ENCODE results near the gene LRIG3. TPM values are rescaled to one million over a fixed set of nuclear protein-coding genes. Genes with fewer than 3 reads are reported as not detected.
"Not testable (repeated sequence)": the region's sequence is repeated elsewhere in the genome, so short reads cannot be mapped to it uniquely, and the experiment has no call there.

LRIG3 gene
- polyA plus RNA-seq, 3 donors, result not detected

- no peaks in the 10 kb centered on the region for H3K36me3 ChIP-seq (replicated peaks in 1 of 2; ENCODE audit: control insufficient read depth in 1 of 2, insufficient read depth in 2 of 2, low read length in 2 of 2)
- H3K4me1 ChIP-seq (ENCODE audit: control insufficient read depth in 1 of 2, insufficient read depth in 2 of 2, low read length in 2 of 2), result no peaks in the 10 kb centered on the region
- no peaks in the 10 kb centered on the region for H3K36me3 Mint-ChIP-seq
- H3K27ac Mint-ChIP-seq, result no peak overlapping the region
- intact Hi-C loops (cut with micrococcal nuclease), result no loop called here
- H3K9me3 ChIP-seq (replicated peaks in 1 of 2; ENCODE audit: control insufficient read depth in 1 of 2, insufficient read depth in 1 of 2, low read length in 2 of 2), result no peaks in the 10 kb centered on the region
- no peak overlapping the region for H3K4me3 Mint-ChIP-seq
- no peaks in the 10 kb centered on the region for H3K27me3 ChIP-seq (ENCODE audit: control insufficient read depth in 2 of 2, insufficient read depth in 2 of 2, low read length in 2 of 2)
- H3K9ac ChIP-seq (ENCODE audit: insufficient read depth, low read length, poor library complexity, severe bottlenecking), result no peak overlapping the region
- TF ChIP-seq CTCF (IDR thresholded peaks at IDR 0.05), result no peak
- H3K9me3 Mint-ChIP-seq, result peaks cover 0 to 10% (median 2%) of the 10 kb centered on the region in 7 donors
- no peak overlapping the region for H3K4me3 ChIP-seq (replicated peaks in 1 of 3; ENCODE audit: low read depth in 2 of 3, low read length in 3 of 3)
- 98% methylated on average over 5 of the region's 9 CpGs for WGBS (ENCODE audit: insufficient coverage)
- no peaks in the 10 kb centered on the region for H3K4me1 Mint-ChIP-seq
- H3K27me3 Mint-ChIP-seq (ENCODE audit: low read depth in 3 of 3), result peaks cover 0 to 1% (median 0%) of the 10 kb centered on the region in 3 donors
- no peaks in the 10 kb centered on the region for H3K79me2 ChIP-seq (ENCODE audit: insufficient read depth, low read length)
- DNase-seq, result no peak
- H4K20me1 ChIP-seq (ENCODE audit: insufficient read depth, low read length), result no peaks in the 10 kb centered on the region
- H3K27ac ChIP-seq (ENCODE audit: low read depth in 1 of 2, low read length in 2 of 2), result no peak overlapping the region
- no peak overlapping the region for H2AFZ ChIP-seq (ENCODE audit: insufficient read depth, low read depth, low read length, poor library complexity, severe bottlenecking)
- no peak overlapping the region for H3K4me2 ChIP-seq (replicated peaks; ENCODE audit: extremely low read depth, low read length, poor library complexity, severe bottlenecking)
Observed at GRCh38 chr12:58905422-58905821, 14.9 kb downstream of the LRIG3 start.

DNA sequence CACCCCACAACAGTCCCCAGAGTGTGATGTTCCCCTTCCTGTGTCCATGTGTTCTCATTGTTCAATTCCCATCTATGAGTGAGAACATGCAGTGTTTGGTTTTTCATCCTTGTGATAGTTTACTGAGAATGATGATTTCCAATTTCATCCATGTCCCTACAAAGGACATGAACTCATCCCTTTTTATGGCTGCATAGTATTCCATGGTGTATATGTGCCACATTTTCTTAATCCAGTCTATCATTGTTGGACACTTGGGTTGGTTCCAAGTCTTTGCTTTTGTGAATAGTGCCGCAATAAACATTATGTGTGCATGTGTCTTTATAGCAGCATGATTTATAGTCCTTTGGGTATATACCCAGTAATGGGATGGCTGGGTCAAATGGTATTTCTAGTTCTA is 17.6 kb downstream of the LRIG3 start:
- H3K27ac ChIP-seq (ENCODE audit: low read depth in 1 of 2, low read length in 2 of 2); H3K27me3 Mint-ChIP-seq (ENCODE audit: low read depth in 3 of 3); H2AFZ ChIP-seq (ENCODE audit: insufficient read depth, low read depth, low read length, poor library complexity, severe bottlenecking); H3K27ac Mint-ChIP-seq; H3K36me3 ChIP-seq (replicated peaks in 1 of 2; ENCODE audit: control insufficient read depth in 1 of 2, insufficient read depth in 2 of 2, low read length in 2 of 2); H3K4me3 Mint-ChIP-seq; H3K79me2 ChIP-seq (ENCODE audit: insufficient read depth, low read length); H3K9me3 ChIP-seq (replicated peaks in 1 of 2; ENCODE audit: control insufficient read depth in 1 of 2, insufficient read depth in 1 of 2, low read length in 2 of 2); H3K27me3 ChIP-seq (ENCODE audit: control insufficient read depth in 2 of 2, insufficient read depth in 2 of 2, low read length in 2 of 2); H3K4me1 Mint-ChIP-seq; H3K4me3 ChIP-seq (replicated peaks in 1 of 3; ENCODE audit: low read depth in 2 of 3, low read length in 3 of 3); DNase-seq; H3K9ac ChIP-seq (ENCODE audit: insufficient read depth, low read length, poor library complexity, severe bottlenecking); H3K4me1 ChIP-seq (ENCODE audit: control insufficient read depth in 1 of 2, insufficient read depth in 2 of 2, low read length in 2 of 2); H4K20me1 ChIP-seq (ENCODE audit: insufficient read depth, low read length); H3K36me3 Mint-ChIP-seq; H3K4me2 ChIP-seq (replicated peaks; ENCODE audit: extremely low read depth, low read length, poor library complexity, severe bottlenecking); intact Hi-C loops (cut with micrococcal nuclease): not testable (repeated sequence)
- peaks cover 0 to 14% (median 3%) of the 10 kb centered on the region in 7 donors for H3K9me3 Mint-ChIP-seq
- WGBS (ENCODE audit: insufficient coverage), result no CpG with 5 or more reads among the region's 1 CpG
